Fibroblast of skin of scalp (primary cell): ENCODE measurements around the gene PPP4R1. TPM values are rescaled to one million over a fixed set of nuclear protein-coding genes. Genes with fewer than 3 reads are reported as not detected.
"Not testable (repeated sequence)": the region's sequence is repeated elsewhere in the genome, so short reads cannot be mapped to it uniquely, and the experiment has no call there.

ENCODE experiments used
- DNase-seq: peaks from one replicate; pipeline ENCODE4 v3.0.0-alpha.2; 2013
- polyA plus RNA-seq, 2 experiments: library from polyadenylated mRNA; unstranded; fragments of 120-200 nt; gene quantifications; one replicate each; pipeline ENCODE4 v1.2.1, GENCODE V29; 2013; ENCODE audit not compliant: insufficient read length in 2 of 2

Gene PPP4R1, protein sequence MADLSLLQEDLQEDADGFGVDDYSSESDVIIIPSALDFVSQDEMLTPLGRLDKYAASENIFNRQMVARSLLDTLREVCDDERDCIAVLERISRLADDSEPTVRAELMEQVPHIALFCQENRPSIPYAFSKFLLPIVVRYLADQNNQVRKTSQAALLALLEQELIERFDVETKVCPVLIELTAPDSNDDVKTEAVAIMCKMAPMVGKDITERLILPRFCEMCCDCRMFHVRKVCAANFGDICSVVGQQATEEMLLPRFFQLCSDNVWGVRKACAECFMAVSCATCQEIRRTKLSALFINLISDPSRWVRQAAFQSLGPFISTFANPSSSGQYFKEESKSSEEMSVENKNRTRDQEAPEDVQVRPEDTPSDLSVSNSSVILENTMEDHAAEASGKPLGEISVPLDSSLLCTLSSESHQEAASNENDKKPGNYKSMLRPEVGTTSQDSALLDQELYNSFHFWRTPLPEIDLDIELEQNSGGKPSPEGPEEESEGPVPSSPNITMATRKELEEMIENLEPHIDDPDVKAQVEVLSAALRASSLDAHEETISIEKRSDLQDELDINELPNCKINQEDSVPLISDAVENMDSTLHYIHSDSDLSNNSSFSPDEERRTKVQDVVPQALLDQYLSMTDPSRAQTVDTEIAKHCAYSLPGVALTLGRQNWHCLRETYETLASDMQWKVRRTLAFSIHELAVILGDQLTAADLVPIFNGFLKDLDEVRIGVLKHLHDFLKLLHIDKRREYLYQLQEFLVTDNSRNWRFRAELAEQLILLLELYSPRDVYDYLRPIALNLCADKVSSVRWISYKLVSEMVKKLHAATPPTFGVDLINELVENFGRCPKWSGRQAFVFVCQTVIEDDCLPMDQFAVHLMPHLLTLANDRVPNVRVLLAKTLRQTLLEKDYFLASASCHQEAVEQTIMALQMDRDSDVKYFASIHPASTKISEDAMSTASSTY
- polyA plus RNA-seq (2013, experiment 1 of 2; ENCODE audit: insufficient read length), result 69.4 TPM
- polyA plus RNA-seq (2013, experiment 2 of 2; ENCODE audit: insufficient read length), result 66.6 TPM

DNA sequence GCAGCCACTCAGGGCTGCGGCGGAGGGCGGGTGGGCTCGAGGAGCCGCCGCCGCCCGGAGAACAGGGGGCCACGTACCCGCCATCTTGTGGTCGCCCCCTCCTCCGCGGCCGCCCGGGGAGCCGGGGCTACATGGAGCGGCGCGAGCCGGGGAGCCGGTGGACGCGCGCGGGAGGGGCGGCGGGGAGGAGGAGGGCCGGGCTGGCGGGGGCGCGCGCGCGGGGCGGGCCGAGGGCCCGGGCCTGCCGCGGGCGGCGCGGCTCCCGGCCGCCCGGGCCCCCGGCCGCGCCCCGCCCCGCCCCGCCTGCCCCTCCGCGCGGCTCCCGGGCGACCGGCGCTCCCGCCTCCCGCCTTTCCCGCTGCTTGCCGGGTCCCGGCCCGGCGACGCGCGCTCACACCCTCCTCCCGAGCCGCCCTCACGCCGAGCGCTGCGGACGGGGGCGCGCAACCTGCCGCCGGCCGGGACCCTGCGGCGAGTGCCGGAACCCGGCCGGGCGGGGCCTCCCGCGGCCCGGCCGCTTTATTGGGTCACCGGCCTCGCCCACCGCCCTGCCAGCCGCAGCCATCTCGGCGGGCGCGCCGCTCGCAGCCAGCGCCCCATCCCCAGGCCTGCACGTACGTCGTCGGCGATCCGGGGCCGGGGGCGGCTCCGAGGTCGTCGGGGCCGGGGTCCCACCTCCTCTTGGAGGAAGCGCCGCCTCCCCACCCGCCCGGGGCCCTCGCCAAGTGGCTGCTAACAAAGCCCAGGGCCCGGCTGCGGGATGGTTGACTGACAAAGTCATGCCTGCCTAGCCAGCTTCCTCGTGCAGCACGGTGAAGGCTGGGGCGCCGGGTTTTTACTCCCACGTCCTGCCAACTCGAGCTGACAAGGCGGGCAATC lies at the start of gene PPP4R1:
TSS of gene PPP4R1 (minus strand) at position 159 of the 879 bp plus-strand sequence. CDS start at position 84, 75 bp downstream.
- DNase-seq, result peak; percentile 79

GRCh38 chr18:9663377-9663776 lies 49.0 kb upstream of the PPP4R1 start:
- no peak for DNase-seq

DNA sequence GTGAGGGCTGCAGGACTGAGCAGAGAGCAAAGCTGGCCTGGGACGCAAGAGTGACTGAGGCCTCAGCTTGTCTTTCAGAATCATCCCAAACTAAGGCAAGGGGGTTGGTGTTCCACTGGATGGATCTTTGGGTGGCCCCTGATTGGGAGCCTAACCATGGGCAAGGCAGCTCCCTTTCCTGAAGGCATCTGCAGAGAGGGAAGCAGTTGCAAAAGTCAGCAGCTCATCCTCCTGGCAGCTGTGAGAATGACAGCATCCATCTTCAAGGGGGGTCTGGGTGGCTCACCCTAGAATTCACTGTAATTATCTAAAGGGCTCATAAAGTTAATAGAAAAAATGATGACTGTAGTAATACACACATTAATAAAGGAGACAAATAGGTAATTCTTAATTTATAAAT lies 47.2 kb upstream of the PPP4R1 start:
- peak; percentile 51 for DNase-seq

GRCh38 chr18:9659499-9660375 lies 45.4 kb upstream of the PPP4R1 start:
- no peak for DNase-seq

GRCh38 chr18:9658087-9658641 lies 43.8 kb upstream of the PPP4R1 start:
- DNase-seq, result no peak

GRCh38 chr18:9655232-9655767 lies 40.9 kb upstream of the PPP4R1 start:
- DNase-seq, result no peak

- peak; percentile 34 for DNase-seq
Observed at GRCh38 chr18:9653390-9653789, 39.0 kb upstream of the PPP4R1 start.

DNA sequence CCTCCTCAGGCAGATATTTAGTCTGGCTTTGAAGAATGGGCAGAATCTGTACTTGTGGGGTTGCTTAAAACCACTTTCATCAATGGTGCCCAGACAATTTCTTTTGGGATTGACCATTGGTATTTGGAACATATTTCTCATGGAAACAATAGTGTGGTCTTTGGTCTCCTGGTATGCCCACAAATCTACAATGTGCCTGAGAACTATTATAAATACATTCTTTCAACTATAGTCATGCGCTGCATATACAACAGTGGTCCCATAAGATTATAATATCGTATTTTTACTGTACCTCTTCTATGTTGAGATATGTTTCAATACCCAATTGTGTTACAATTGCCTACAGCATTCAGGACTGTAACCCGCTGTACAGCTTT lies 34.8 kb upstream of the PPP4R1 start:
- DNase-seq, result peak; percentile 86

GRCh38 chr18:9648431-9649163 lies 34.2 kb upstream of the PPP4R1 start:
- no peak for DNase-seq

DNA sequence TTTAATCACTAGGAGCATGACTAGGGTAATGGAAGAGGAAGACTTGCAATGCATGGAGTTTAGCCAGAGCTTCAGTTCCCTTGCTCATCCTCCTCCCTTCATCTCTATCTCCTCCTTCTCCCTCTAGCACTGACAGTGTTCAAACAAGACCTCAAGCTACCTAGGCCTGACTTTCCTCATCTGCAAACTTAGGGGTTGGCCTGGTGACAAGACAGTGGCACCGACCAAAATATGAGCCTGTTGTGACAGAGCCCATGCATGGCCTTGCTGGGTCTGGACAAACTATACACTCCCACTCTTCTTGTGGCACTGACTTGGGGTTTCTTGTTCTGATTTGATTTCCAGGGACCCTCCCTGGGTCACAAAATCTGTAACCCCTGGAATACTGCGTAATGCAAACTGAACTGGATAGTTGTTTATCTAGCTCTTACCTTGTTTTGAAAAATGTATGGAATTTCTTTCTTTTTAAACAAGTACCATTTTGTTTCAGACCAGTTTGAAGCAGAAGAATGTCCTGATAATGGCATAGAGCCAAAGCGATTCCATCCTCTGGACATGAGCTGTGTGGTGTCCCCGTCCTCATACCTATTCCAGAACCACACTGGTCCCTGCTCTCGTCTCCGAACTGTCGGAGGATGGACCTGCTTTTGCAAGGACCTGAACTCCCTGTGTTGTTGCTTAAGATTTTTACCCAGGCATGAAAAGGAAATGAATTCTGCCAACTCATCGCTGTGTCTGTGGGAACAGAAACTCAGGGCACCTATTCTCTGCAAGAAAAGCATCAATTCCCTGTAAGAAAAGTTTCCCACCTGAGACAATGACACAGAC lies 33.4 kb upstream of the PPP4R1 start:
- peak; percentile 27 for DNase-seq

GRCh38 chr18:9643549-9643948 lies 29.2 kb upstream of the PPP4R1 start:
- DNase-seq, result peak; percentile 97

- peak; percentile 57 for DNase-seq
Observed at GRCh38 chr18:9642799-9643462, 28.6 kb upstream of the PPP4R1 start.

DNA sequence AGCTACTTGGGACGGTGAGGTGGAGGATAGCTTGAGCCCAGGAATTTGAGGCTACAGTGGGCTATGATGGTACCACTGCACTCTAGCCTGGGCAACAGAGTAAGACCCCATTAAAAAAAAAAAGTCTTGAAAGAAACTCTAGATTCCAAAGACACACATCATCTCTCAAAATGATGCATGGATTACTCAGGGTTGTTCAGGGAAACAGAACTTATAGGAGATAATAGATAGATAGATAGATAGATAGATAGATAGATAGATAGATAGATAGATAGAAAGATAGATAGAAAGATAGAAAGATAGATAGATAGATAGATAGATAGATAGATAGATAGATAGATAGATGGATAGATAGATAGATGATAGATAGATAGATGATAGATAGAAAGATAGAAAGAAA lies 26.7 kb upstream of the PPP4R1 start:
- DNase-seq, result not testable (repeated sequence)

DNA sequence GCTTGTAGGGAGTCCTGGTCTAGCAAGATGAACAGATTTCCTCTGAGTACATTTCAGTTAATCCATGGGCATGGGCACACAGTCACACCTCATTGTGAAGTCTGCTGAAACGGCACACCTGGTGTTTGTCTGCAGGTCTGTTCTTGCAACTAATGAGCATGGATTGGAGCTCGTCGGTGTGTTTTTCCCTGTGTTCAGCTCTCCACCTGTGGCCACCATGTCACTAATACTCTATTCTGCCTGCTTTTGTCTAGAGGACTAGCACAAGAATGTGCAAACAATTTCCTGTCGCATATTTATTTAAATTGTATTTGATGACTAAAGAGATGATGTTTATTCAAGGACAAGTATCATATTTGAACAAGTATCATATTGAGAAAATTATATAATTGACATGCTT lies 24.5 kb upstream of the PPP4R1 start:
- DNase-seq, result no peak

GRCh38 chr18:9637036-9637767 lies 22.8 kb upstream of the PPP4R1 start:
- no peak for DNase-seq

- DNase-seq, result no peak
Observed at GRCh38 chr18:9634856-9635255, 20.5 kb upstream of the PPP4R1 start.

DNA sequence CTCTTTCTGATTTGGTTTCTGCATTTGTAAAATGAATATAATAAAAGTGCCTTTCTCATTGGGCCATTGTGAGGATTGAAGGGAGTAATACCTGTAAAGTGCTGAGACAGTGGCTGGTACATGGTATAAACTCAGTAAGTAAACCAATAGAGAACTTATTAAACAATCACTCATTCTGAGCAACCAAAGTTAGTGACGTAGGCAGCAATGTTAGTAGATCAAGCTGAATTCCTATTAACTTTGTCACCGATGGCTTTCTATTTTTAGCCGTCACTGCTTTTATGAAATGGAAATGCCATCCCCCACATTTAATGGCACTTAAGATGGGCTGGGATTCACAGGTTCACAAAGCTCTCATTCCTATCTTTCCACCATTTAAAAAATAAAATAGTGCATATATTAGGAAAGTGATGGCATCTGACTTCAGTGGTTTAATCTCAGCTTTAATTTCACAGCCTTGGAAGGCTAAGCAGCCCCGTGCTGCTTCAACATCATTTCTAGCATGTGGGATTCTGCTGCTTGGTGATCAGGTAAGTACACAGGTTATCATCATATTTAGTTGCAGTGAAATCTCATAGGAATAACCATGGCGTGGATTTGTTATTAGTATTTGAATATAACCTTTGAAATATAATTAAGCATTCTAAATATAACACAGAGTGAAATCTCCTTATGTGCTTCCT lies 17.6 kb upstream of the PPP4R1 start:
- peak; percentile 88 for DNase-seq
